Ishikawa (cell line): ENCODE results near the gene ADAR.

ENCODE experiments used
- CEBPB ChIP-seq: IDR thresholded peaks from 2 replicates; pipeline ENCODE4 v1.6.1; 2012
- CREB1 ChIP-seq: IDR thresholded peaks from 2 replicates; pipeline ENCODE4 v1.6.1; 2012; ENCODE audit warnings: low read depth
- EGR1 ChIP-seq: IDR thresholded peaks from 2 replicates; pipeline ENCODE4 v1.6.1; 2012
- EP300 ChIP-seq: IDR thresholded peaks from 2 replicates; pipeline ENCODE4 v1.6.1; 2012; ENCODE audit warnings: borderline replicate concordance
- FOXM1 ChIP-seq: IDR thresholded peaks from 2 replicates; pipeline ENCODE4 v1.6.1; 2012; ENCODE audit warnings: low read depth, borderline replicate concordance
- MAX ChIP-seq: IDR thresholded peaks from 2 replicates; pipeline ENCODE4 v1.6.1; 2012
- NFIC ChIP-seq: IDR thresholded peaks from 2 replicates; pipeline ENCODE4 v1.6.1; 2012
- RAD21 ChIP-seq: IDR thresholded peaks from 2 replicates; pipeline ENCODE4 v1.6.1; 2012; ENCODE audit warnings: low read depth
- REST ChIP-seq: IDR thresholded peaks from 2 replicates; pipeline ENCODE4 v1.6.1; 2012; ENCODE audit warnings: low read depth, mild to moderate bottlenecking
- TAF1 ChIP-seq: IDR thresholded peaks from 2 replicates; pipeline ENCODE4 v1.6.1; 2012; ENCODE audit warnings: low read depth, mild to moderate bottlenecking
- TCF12 ChIP-seq: IDR thresholded peaks from 2 replicates; pipeline ENCODE4 v1.6.1; 2012; ENCODE audit warnings: low read depth
- TEAD4 ChIP-seq: IDR thresholded peaks from 2 replicates; pipeline ENCODE4 v1.6.1; 2012
- USF1 ChIP-seq: IDR thresholded peaks from 2 replicates; pipeline ENCODE4 v1.6.1; 2012
- YY1 ChIP-seq: IDR thresholded peaks from 2 replicates; pipeline ENCODE4 v1.6.1; 2012; ENCODE audit warnings: low read depth
- ZBTB7A ChIP-seq: IDR thresholded peaks from 2 replicates; pipeline ENCODE4 v1.6.1; 2012; ENCODE audit warnings: low read depth

Gene ADAR

GRCh38 chr1:154615411-154615810, 7.4 kb upstream of the ADAR start:
- TF ChIP-seq CEBPB (no peak), EP300 (no peak), REST (no peak), USF1 (no peak), MAX (no peak), TEAD4 (no peak), ZBTB7A (no peak), CREB1 (no peak), TCF12 (no peak), NFIC (no peak), FOXM1 (no peak), TAF1 (no peak), RAD21 (no peak)

- no peak for TF ChIP-seq FOXM1
- no peak for TF ChIP-seq TEAD4
- TF ChIP-seq REST = no peak
- no peak for TF ChIP-seq EGR1
- no peak for TF ChIP-seq EP300
- TF ChIP-seq USF1 = no peak
- no peak for TF ChIP-seq RAD21
- no peak for TF ChIP-seq NFIC
- no peak for TF ChIP-seq YY1
- TF ChIP-seq MAX = no peak
- TF ChIP-seq ZBTB7A = no peak
- TF ChIP-seq CREB1 = no peak
- no peak for TF ChIP-seq CEBPB
- no peak for TF ChIP-seq TCF12
- TF ChIP-seq TAF1 = no peak
Observed at GRCh38 chr1:154614901-154615300, 6.9 kb upstream of the ADAR start.

- TF ChIP-seq NFIC = no peak
- no peak for TF ChIP-seq TAF1
- no peak for TF ChIP-seq FOXM1
- no peak for TF ChIP-seq MAX
- TF ChIP-seq TCF12 = no peak
- TF ChIP-seq TEAD4 = no peak
- TF ChIP-seq EP300 = no peak
- TF ChIP-seq CEBPB = no peak
- no peak for TF ChIP-seq YY1
- TF ChIP-seq REST = no peak
- TF ChIP-seq CREB1 = no peak
- no peak for TF ChIP-seq RAD21
- TF ChIP-seq USF1 = no peak
- TF ChIP-seq EGR1 = no peak
- TF ChIP-seq ZBTB7A = no peak
Observed at GRCh38 chr1:154614247-154614646, 6.3 kb upstream of the ADAR start.

- TF ChIP-seq TEAD4 = no peak
- TF ChIP-seq ZBTB7A = no peak
- TF ChIP-seq FOXM1 = no peak
- TF ChIP-seq CREB1 = no peak
- TF ChIP-seq USF1 = no peak
Observed at GRCh38 chr1:154611150-154611862, 3.3 kb upstream of the ADAR start.
